Mesenchymal stem cell (in vitro differentiated cells and primary cell): Measurements from ENCODE around the gene PTPRQ.

Experiments
- DNase-seq: peaks from one replicate; pipeline ENCODE4 v3.0.0-alpha.2; 2013
- H2AFZ ChIP-seq: one replicate; pipeline ENCODE4 v1.6.1; 2013; ENCODE audit warnings: low read depth, mild to moderate bottlenecking, control low read depth, inconsistent platforms, low read length, moderate library complexity
- H2AK5ac ChIP-seq: 2 replicates; pipeline ENCODE4 v1.6.1; 2013; ENCODE audit warnings: low read length, moderate library complexity, mild to moderate bottlenecking, inconsistent platforms; ENCODE audit not compliant: severe bottlenecking
- H2BK120ac ChIP-seq: one replicate; pipeline ENCODE4 v1.6.1; 2013; ENCODE audit warnings: low read depth, mild to moderate bottlenecking, inconsistent platforms, low read length, moderate library complexity
- H2BK12ac ChIP-seq, 2 experiments: one replicate each; pipeline ENCODE4 v1.6.1; 2013; ENCODE audit warnings: inconsistent platforms in 2 of 2, low read length in 2 of 2, mild to moderate bottlenecking in 2 of 2, moderate library complexity in 2 of 2, control low read depth in 1 of 2
- H2BK15ac ChIP-seq: one replicate; pipeline ENCODE4 v1.6.1; 2013; ENCODE audit warnings: mild to moderate bottlenecking, low read depth, inconsistent platforms; ENCODE audit not compliant: poor library complexity, severe bottlenecking
- H2BK5ac ChIP-seq: 2 replicates; pipeline ENCODE4 v1.6.1; 2013; ENCODE audit warnings: low read depth, mild to moderate bottlenecking, low read length, control low read depth, inconsistent platforms; ENCODE audit not compliant: poor library complexity, severe bottlenecking
- H3K14ac ChIP-seq, 2 experiments: one replicate each; pipeline ENCODE4 v1.6.1; 2013; ENCODE audit warnings: inconsistent platforms in 2 of 2, low read length in 2 of 2, control low read depth in 1 of 2, mild to moderate bottlenecking in 1 of 2, moderate library complexity in 1 of 2
- H3K18ac ChIP-seq, 2 experiments: one replicate each; pipeline ENCODE4 v1.6.1; 2013; ENCODE audit warnings: inconsistent platforms in 2 of 2, low read length in 2 of 2, control low read depth in 1 of 2, low read depth in 1 of 2, mild to moderate bottlenecking in 1 of 2
- H3K23ac ChIP-seq, 2 experiments: one replicate each; pipeline ENCODE4 v1.6.1; 2013; ENCODE audit warnings: inconsistent platforms in 2 of 2, low read length in 2 of 2, mild to moderate bottlenecking in 2 of 2, moderate library complexity in 2 of 2, control low read depth in 1 of 2
- H3K27ac ChIP-seq: 2 replicates; pipeline ENCODE4 v1.5.1; 2013; ENCODE audit warnings: mild to moderate bottlenecking, moderate library complexity, low read length, control low read depth, inconsistent platforms; ENCODE audit not compliant: poor library complexity, severe bottlenecking
- H3K27me3 ChIP-seq, 2 experiments: 2 replicates each; pipeline versions ENCODE4 v1.6.1 to v1.7.0; 2013; ENCODE audit warnings: low read length in 2 of 2, mild to moderate bottlenecking in 2 of 2, moderate library complexity in 2 of 2, control low read depth in 1 of 2, inconsistent platforms in 1 of 2; ENCODE audit not compliant: control insufficient read depth in 1 of 2, insufficient read depth in 1 of 2
- H3K36me3 ChIP-seq, 2 experiments: 2 replicates each; pipeline versions ENCODE4 v1.6.1 to v1.7.0; 2013; ENCODE audit warnings: low read length in 2 of 2, control low read depth in 1 of 2, inconsistent platforms in 1 of 2, low read depth in 1 of 2, mild to moderate bottlenecking in 1 of 2; ENCODE audit not compliant: insufficient read depth in 2 of 2, control insufficient read depth in 1 of 2
- H3K4ac ChIP-seq, 2 experiments: one replicate each; pipeline ENCODE4 v1.6.1; 2013; ENCODE audit warnings: inconsistent platforms in 2 of 2, low read length in 2 of 2, mild to moderate bottlenecking in 2 of 2, moderate library complexity in 2 of 2, control low read depth in 1 of 2, low read depth in 1 of 2
- H3K4me1 ChIP-seq: 2 replicates; pipeline ENCODE4 v1.6.1; 2013; ENCODE audit warnings: low read depth, low read length, control low read depth; ENCODE audit not compliant: control insufficient read depth, insufficient read depth
- H3K4me2 ChIP-seq: 2 replicates; pipeline ENCODE4 v1.6.1; 2013; ENCODE audit warnings: low read length, mild to moderate bottlenecking, inconsistent platforms; ENCODE audit not compliant: poor library complexity, severe bottlenecking
- H3K4me3 ChIP-seq, 2 experiments: 2 replicates each; pipeline versions ENCODE4 v1.5.1 to v1.7.0; 2013; ENCODE audit warnings: low read length in 2 of 2, mild to moderate bottlenecking in 2 of 2, control low read depth in 1 of 2, low read depth in 1 of 2; ENCODE audit not compliant: insufficient read depth in 1 of 2
- H3K79me1 ChIP-seq: replicated peaks from 2 replicates; pipeline ENCODE4 v1.6.1; 2013; ENCODE audit warnings: mild to moderate bottlenecking, control low read depth, low read length, inconsistent platforms; ENCODE audit not compliant: poor library complexity, severe bottlenecking
- H3K9ac ChIP-seq: 2 replicates; pipeline ENCODE4 v1.7.0; 2013; ENCODE audit warnings: mild to moderate bottlenecking, low read length, moderate library complexity
- H3K9me3 ChIP-seq: 2 replicates; pipeline ENCODE4 v1.7.0; 2013; ENCODE audit warnings: mild to moderate bottlenecking, low read length; ENCODE audit not compliant: control insufficient read depth
- H4K8ac ChIP-seq: one replicate; pipeline ENCODE4 v1.6.1; 2013; ENCODE audit warnings: inconsistent platforms, mild to moderate bottlenecking, low read length, moderate library complexity
- H4K91ac ChIP-seq: one replicate; pipeline ENCODE4 v1.6.1; 2013; ENCODE audit warnings: mild to moderate bottlenecking, low read length, inconsistent platforms
- WGBS: methylation state at CpG from one replicate; pipeline ENCODE4 v1.1.7; 2013; ENCODE audit warnings: mixed read lengths; 5-methylcytosine and 5-hydroxymethylcytosine counted together

PTPRQ gene

DNA sequence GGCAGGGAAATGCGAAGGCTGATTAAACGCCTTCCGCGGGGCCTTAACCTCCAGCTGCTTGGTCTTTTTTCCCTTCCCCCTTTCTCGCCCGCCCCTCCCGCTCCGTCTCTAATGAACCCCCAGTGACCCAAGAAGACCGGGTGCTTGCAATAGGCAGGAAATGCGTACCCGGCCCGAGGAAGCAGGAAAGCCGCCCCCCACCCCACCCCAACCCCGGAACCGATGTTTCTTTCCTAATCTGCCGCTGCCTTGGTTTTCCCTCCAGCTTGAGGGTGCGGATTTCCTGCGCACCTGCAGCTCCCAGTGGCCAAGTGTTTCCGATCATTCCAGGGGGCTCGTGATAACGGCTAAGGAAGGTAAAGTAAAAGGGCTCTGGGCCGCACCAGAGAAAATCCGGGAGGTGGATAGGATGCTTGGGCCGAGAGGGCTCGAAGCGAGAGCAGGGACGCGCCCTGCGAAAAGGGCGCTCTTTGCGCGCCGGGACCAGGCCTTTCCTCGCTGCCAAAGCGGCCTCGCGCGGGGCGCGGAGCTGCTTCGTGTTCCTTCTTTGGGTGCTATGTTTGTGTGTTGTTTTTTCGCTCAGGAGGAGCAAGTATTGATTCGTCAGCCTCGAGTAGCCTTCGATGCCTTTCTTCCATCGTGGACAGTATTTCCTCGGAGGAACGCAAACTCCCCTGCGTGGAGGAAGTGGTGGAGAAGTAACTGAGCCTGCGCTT, 264.4 kb downstream of the PTPRQ start:
- Histone ChIP-seq H2AFZ (peak overlapping the region; percentile 7), H3K9me3 (no peaks in the 10 kb centered on the region), H4K91ac (no peak overlapping the region), H3K79me1 (no peaks in the 10 kb centered on the region), H3K4me1 (peaks cover 9% of the 10 kb centered on the region), H3K27ac (no peak overlapping the region), H3K27me3 (peaks cover 0 to 37% of the 10 kb centered on the region in 2 experiments), H2AK5ac (no peak overlapping the region), H2BK120ac (no peak overlapping the region), H3K9ac (peak overlapping the region; percentile 32), H2BK12ac (no peak overlapping the region), H4K8ac (peak overlapping the region; percentile 91), H3K36me3 (no peaks in the 10 kb centered on the region), H2BK5ac (no peak overlapping the region), H3K4ac (no peak overlapping the region), H3K18ac (peak overlapping the region in 1 of 2 experiments; percentile 62), H3K23ac (no peak overlapping the region), H3K4me2 (peak overlapping the region; percentile 94), H3K14ac (no peak overlapping the region), H2BK15ac (peak overlapping the region; percentile 80), H3K4me3 (peak overlapping the region; percentile 43 to 76)
- WGBS: 3% methylated on average over 47 of the region's 50 CpGs
- DNase-seq: peak; percentile 32

DNA sequence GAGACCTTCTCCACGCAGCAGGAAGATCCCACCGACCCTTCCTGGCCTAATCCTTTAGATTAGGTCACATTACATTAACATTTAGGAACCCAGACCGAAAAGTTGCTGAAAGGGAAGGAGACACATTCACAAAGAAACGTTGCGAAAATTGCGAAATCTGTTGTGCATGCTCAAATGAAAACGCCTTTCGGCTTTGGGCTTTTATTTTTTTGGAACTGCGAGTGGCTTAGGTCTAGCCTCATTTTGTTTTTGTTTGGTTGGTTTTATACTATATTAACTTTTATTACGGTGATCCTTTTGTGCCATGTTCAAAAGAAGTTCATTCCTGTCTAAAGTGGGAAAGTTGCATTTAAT, 264.9 kb downstream of the PTPRQ start:
- WGBS: 36% methylated on average over 10 of the region's 10 CpGs
- no peak overlapping the region for H4K91ac ChIP-seq

DNA sequence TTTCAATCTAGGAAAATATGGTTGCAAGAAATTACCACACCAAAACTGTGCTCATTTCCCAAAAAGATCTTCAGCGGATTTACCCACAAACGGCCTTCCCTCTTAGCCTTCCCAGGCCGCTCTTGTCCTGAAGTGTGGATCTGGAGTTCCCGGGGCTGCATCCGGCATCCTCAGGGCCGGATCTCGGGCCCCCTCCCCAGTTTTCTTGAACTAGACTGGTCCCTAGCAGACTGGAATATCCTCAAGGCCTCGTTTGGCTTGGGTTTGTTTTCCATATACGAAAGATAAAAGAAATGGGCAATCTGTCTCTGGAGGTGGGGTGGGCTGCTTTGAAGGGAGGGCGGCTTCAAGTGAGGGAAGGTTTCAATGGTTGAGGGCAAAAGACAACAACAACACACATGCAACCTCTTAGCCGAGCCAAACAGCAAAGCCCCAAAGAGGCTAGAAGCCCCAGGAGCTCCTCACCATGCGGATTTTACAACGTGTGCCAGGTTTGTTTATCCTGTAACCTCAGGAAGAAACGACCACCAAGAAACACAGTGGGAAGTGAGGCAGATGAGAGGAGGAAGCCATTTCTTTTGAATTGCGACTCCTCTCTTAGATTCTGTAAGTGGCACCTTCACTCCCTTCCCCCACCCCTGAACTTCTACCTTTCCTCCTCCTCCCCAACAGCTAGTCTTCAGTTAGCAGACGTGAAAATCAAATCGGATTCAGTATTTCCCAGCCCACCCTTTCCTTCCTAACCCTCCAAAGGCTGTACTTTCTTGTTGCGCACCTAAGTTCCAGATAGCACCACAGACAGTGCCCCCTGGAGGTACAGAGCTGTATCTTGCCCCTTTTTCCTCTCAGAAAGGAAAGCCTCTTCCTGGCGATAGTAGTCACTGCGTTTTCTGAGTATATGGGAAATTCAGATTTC, 266.0 kb downstream of the PTPRQ start:
- no peak overlapping the region for H3K4me2 ChIP-seq
- H4K91ac ChIP-seq: no peak overlapping the region
- no peak overlapping the region for H2BK120ac ChIP-seq
- no peak overlapping the region for H2AK5ac ChIP-seq
- no peak overlapping the region for H2BK5ac ChIP-seq
- H2AFZ ChIP-seq: no peak overlapping the region
- H3K27me3 ChIP-seq: peaks cover 0 to 48% of the 10 kb centered on the region in 2 experiments
- WGBS: 46% methylated on average over 17 of the region's 20 CpGs
- no peaks in the 10 kb centered on the region for H3K9me3 ChIP-seq
- no peak overlapping the region for H2BK15ac ChIP-seq
- no peak overlapping the region for H3K4ac ChIP-seq
- no peak overlapping the region for H3K9ac ChIP-seq
- H3K79me1 ChIP-seq: no peaks in the 10 kb centered on the region
- no peak overlapping the region for H3K27ac ChIP-seq
- no peak overlapping the region for H3K14ac ChIP-seq
- no peaks in the 10 kb centered on the region for H3K36me3 ChIP-seq
- H3K23ac ChIP-seq: no peak overlapping the region
- no peak overlapping the region for H3K18ac ChIP-seq
- peaks cover 11% of the 10 kb centered on the region for H3K4me1 ChIP-seq
- DNase-seq: no peak
- H3K4me3 ChIP-seq: no peak overlapping the region
- no peak overlapping the region for H4K8ac ChIP-seq
- peak overlapping the region in 1 of 2 experiments; percentile 23 for H2BK12ac ChIP-seq

More for the DNA sequence above, 264.9 kb downstream of the PTPRQ start:
- H2AFZ ChIP-seq: peak overlapping the region; percentile 7
- H3K27ac ChIP-seq: no peak overlapping the region
- peak overlapping the region; percentile 91 for H4K8ac ChIP-seq
- no peak overlapping the region for H3K14ac ChIP-seq
- no peak overlapping the region for H2BK12ac ChIP-seq
- no peak overlapping the region for H2AK5ac ChIP-seq
- H2BK5ac ChIP-seq: no peak overlapping the region
- no peak overlapping the region for H3K4ac ChIP-seq
- H2BK120ac ChIP-seq: no peak overlapping the region
- H3K4me3 ChIP-seq: peak overlapping the region; percentile 43 to 76
- no peak overlapping the region for H2BK15ac ChIP-seq
- no peaks in the 10 kb centered on the region for H3K9me3 ChIP-seq
- H3K4me2 ChIP-seq: peak overlapping the region; percentile 94
- no peak overlapping the region for H3K18ac ChIP-seq
- peaks cover 0 to 37% of the 10 kb centered on the region in 2 experiments for H3K27me3 ChIP-seq
- no peak overlapping the region for H3K23ac ChIP-seq
- no peak for DNase-seq
- H3K9ac ChIP-seq: peak overlapping the region; percentile 32
- H3K79me1 ChIP-seq: no peaks in the 10 kb centered on the region
- H3K36me3 ChIP-seq: no peaks in the 10 kb centered on the region
- H3K4me1 ChIP-seq: peaks cover 9% of the 10 kb centered on the region
